ENCODE data around the gene EBI3. TPM values are rescaled to one million over a fixed set of nuclear protein-coding genes. Genes with fewer than 3 reads are reported as not detected.

The EBI3 gene
- polyA plus RNA-seq, 1 donor (not counting 4 experiments of a cell fraction or from before 2014, with no cell fraction given), result 0.05 TPM

DNA sequence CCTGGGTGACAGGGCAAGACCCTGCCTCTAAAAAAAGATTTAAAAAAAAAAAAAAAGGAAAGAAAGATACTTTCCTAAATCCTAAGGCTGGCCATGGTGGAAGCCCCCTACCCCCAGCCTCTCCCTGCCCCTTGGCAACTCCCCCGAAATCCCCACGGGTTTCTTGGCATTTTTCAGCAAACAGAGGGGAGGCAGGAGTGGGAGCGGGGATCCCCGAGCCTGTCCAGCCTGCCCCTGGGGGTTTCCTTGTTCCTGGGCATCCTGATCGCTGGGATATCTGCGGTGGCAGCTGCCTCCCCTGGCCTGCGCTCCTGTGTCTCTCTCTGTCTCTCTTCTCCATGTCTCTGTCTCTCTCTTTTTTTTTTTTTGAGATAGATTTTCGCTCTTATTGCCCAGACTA is 3.4 kb upstream of the EBI3 start:
- H2AFZ ChIP-seq (ENCODE audit: control insufficient read depth, low read length), result no peak overlapping the region
- H3K27me3 ChIP-seq (ENCODE audit: control insufficient read depth, extremely low read depth, insufficient read depth, low read length), result peaks cover 15% of the 10 kb centered on the region
- no peaks in the 10 kb centered on the region for H3K79me2 ChIP-seq (ENCODE audit: control insufficient read depth, insufficient read depth, low read length)
- H3K4me2 ChIP-seq (ENCODE audit: control insufficient read depth, extremely low read depth, insufficient read depth, low read depth, low read length), result no peak overlapping the region
- no peak for DNase-seq (ENCODE audit: low read depth, low spot score)
- no peaks in the 10 kb centered on the region for H3K9me3 ChIP-seq (ENCODE audit: control insufficient read depth, low read depth, low read length)
- no peaks in the 10 kb centered on the region for H3K36me3 ChIP-seq (ENCODE audit: control insufficient read depth in 2 of 2, extremely low read depth in 1 of 2, insufficient read depth in 2 of 2, low read length in 2 of 2)
- H3K9ac ChIP-seq (ENCODE audit: control insufficient read depth, extremely low read depth, insufficient read depth, low read length), result no peak overlapping the region
- H3K9me1 ChIP-seq (ENCODE audit: control insufficient read depth, extremely low read depth, insufficient read depth, low read length), result no peaks in the 10 kb centered on the region
- H4K20me1 ChIP-seq (ENCODE audit: control insufficient read depth, extremely low read depth, insufficient read depth, low read length), result no peaks in the 10 kb centered on the region
- FAIRE-seq, result no peak
- H3K4me3 ChIP-seq (ENCODE audit: control insufficient read depth in 2 of 3, extremely low read depth in 1 of 3, insufficient read depth in 2 of 3, low read depth in 1 of 3, low read length in 3 of 3), result no peak overlapping the region
- no peaks in the 10 kb centered on the region for H3K4me1 ChIP-seq (ENCODE audit: control insufficient read depth, extremely low read depth, insufficient read depth, low read length)
- dilution Hi-C loops (cut with MboI; ENCODE audit: extremely low pct_ligation_motif_present, low sequenced_read_pairs), result no loop called here
- TF ChIP-seq, protein P1, sequence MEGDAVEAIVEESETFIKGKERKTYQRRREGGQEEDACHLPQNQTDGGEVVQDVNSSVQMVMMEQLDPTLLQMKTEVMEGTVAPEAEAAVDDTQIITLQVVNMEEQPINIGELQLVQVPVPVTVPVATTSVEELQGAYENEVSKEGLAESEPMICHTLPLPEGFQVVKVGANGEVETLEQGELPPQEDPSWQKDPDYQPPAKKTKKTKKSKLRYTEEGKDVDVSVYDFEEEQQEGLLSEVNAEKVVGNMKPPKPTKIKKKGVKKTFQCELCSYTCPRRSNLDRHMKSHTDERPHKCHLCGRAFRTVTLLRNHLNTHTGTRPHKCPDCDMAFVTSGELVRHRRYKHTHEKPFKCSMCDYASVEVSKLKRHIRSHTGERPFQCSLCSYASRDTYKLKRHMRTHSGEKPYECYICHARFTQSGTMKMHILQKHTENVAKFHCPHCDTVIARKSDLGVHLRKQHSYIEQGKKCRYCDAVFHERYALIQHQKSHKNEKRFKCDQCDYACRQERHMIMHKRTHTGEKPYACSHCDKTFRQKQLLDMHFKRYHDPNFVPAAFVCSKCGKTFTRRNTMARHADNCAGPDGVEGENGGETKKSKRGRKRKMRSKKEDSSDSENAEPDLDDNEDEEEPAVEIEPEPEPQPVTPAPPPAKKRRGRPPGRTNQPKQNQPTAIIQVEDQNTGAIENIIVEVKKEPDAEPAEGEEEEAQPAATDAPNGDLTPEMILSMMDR (optimal IDR thresholded peaks at IDR 0.05 in 1 of 3, IDR thresholded peaks at IDR 0.05 in 1 of 3, conservative IDR thresholded peaks at IDR 0.05 in 1 of 3; ENCODE audit: extremely low read depth in 1 of 3, insufficient read depth in 2 of 3, low read length in 3 of 3), result no peak
- no peak for TF ChIP-seq EZH2 (IDR thresholded peaks at IDR 0.05; ENCODE audit: low read length)
- H3K27ac ChIP-seq (ENCODE audit: control insufficient read depth, insufficient read depth, low read length), result no peak overlapping the region

DNA sequence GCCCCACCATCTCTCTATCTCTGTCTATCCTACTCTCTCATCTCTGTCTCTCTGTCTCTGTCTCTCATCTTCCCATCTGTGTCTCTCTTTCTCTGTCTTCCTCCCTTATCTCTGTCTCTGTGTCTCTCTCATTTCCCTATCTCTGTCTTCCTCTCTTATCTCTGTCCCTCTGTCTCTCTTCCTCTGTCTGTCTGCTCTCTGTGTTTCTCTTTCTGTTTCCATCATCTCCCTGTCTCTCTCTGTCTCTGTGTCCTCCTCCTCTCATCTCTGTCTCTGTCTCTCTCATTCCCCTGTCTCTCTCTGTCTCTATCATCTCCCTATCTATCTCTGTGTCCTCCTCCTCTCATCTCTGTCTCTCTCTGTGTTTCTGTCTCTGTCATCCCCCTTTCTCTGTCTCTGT is 1.6 kb upstream of the EBI3 start:
- no peaks in the 10 kb centered on the region for H3K9me1 ChIP-seq (ENCODE audit: control insufficient read depth, extremely low read depth, insufficient read depth, low read length)

More for the DNA sequence above, 1.6 kb upstream of the EBI3 start:
- no peak overlapping the region for H2AFZ ChIP-seq (ENCODE audit: control insufficient read depth, low read length)
- H4K20me1 ChIP-seq (ENCODE audit: control insufficient read depth, extremely low read depth, insufficient read depth, low read length), result no peaks in the 10 kb centered on the region
- no peak overlapping the region for H3K4me2 ChIP-seq (ENCODE audit: control insufficient read depth, extremely low read depth, insufficient read depth, low read depth, low read length)
- no peaks in the 10 kb centered on the region for H3K79me2 ChIP-seq (ENCODE audit: control insufficient read depth, insufficient read depth, low read length)
- dilution Hi-C loops (cut with MboI; ENCODE audit: extremely low pct_ligation_motif_present, low sequenced_read_pairs), result no loop called here
- no peak overlapping the region for H3K4me3 ChIP-seq (ENCODE audit: control insufficient read depth in 2 of 3, extremely low read depth in 1 of 3, insufficient read depth in 2 of 3, low read depth in 1 of 3, low read length in 3 of 3)
- no peak overlapping the region for H3K9ac ChIP-seq (ENCODE audit: control insufficient read depth, extremely low read depth, insufficient read depth, low read length)
- H3K27ac ChIP-seq (ENCODE audit: control insufficient read depth, insufficient read depth, low read length), result no peak overlapping the region
- H3K4me1 ChIP-seq (ENCODE audit: control insufficient read depth, extremely low read depth, insufficient read depth, low read length), result no peaks in the 10 kb centered on the region
- FAIRE-seq, result no peak
- no peak for DNase-seq (ENCODE audit: low read depth, low spot score)
- H3K27me3 ChIP-seq (ENCODE audit: control insufficient read depth, extremely low read depth, insufficient read depth, low read length), result peaks cover 15% of the 10 kb centered on the region
- H3K9me3 ChIP-seq (ENCODE audit: control insufficient read depth, low read depth, low read length), result no peaks in the 10 kb centered on the region
- TF ChIP-seq EZH2 (IDR thresholded peaks at IDR 0.05; ENCODE audit: low read length), result no peak
- TF ChIP-seq, protein P1 (optimal IDR thresholded peaks at IDR 0.05 in 1 of 3, IDR thresholded peaks at IDR 0.05 in 1 of 3, conservative IDR thresholded peaks at IDR 0.05 in 1 of 3; ENCODE audit: extremely low read depth in 1 of 3, insufficient read depth in 2 of 3, low read length in 3 of 3), result no peak
- H3K36me3 ChIP-seq (ENCODE audit: control insufficient read depth in 2 of 2, extremely low read depth in 1 of 2, insufficient read depth in 2 of 2, low read length in 2 of 2), result no peaks in the 10 kb centered on the region
